K562 (cell line): ENCODE data around the gene LBHD1. TPM values are rescaled to one million over a fixed set of nuclear protein-coding genes. Genes with fewer than 3 reads are reported as not detected.

Experiments used
- ATAC-seq: fragments of 200-7000 bp; cut with Tn5 transposase; 3 replicates; pipeline ENCODE4 v1.9.1; 2020; ENCODE audit warnings: moderate library complexity
- BruUV-seq: library from RNA; stranded (reverse); fragments of 400-500 nt; replicated peaks from 2 replicates; lab custom pipeline; 2021; lab: Mats Ljungman, UMichigan
- CTCF ChIA-PET: fragments of 300-600 bp; formaldehyde crosslinking; extraction: SDS; loops from one replicate; lab custom pipeline; 2021; ENCODE audit warnings: low intra/inter-chr PET ratio; lab: Yijun Ruan, JAX
- POLR2A ChIA-PET: fragments of 300-600, 350-650 bp; sonication (Branson Sonifier 250); formaldehyde crosslinking; extraction: SDS; loops from one replicate; lab custom pipeline; 2021; ENCODE audit warnings: antibody characterized with exemption, inconsistent platforms; lab: Yijun Ruan, JAX
- DNase-seq, 4 experiments: peaks; one replicate each; pipeline versions ENCODE4 v3.0.0 to v3.0.0-alpha.2; 2011 to 2018; ENCODE audit warnings: low spot score in 3 of 4, mixed read lengths in 3 of 4; ENCODE audit errors: extremely low read depth in 1 of 4
- FAIRE-seq: peaks from 2 replicates; lab custom pipeline; 2011; peaks lifted over from hg19 to GRCh38; lab: Jason Lieb, UNC
- H2AFZ ChIP-seq: 2 replicates; pipeline ENCODE4 v1.6.0; 2011; ENCODE audit warnings: low read depth, low read length, control low read depth, inconsistent platforms
- H3K27ac ChIP-seq: fragments of 200-600 bp; 3 replicates; pipeline ENCODE4 v1.8.0; 2011; ENCODE audit warnings: low read depth, mild to moderate bottlenecking, control low read depth, inconsistent platforms, low read length, moderate library complexity, mixed read lengths; ENCODE audit errors: extremely low read depth
- H3K27me3 ChIP-seq, 2 experiments: fragments of 300-600 bp in 1 of 2; 2 replicates in 1 of 2; 3 replicates in 1 of 2; pipeline versions ENCODE4 v1.6.0 to v1.8.0; 2011; ENCODE audit warnings: inconsistent platforms in 2 of 2, low read length in 2 of 2, mild to moderate bottlenecking in 1 of 2, mixed read lengths in 1 of 2, moderate library complexity in 1 of 2; ENCODE audit not compliant: control insufficient read depth in 2 of 2, insufficient read depth in 2 of 2
- H3K36me3 ChIP-seq: fragments of 300-600 bp; 3 replicates; pipeline ENCODE4 v1.8.0; 2011; ENCODE audit warnings: mild to moderate bottlenecking, low read length, inconsistent platforms; ENCODE audit not compliant: control insufficient read depth, insufficient read depth
- H3K4me1 ChIP-seq, 2 experiments: fragments of 200-600 bp in 1 of 2; replicated peaks in 1 of 2; 2 replicates in 1 of 2; 3 replicates in 1 of 2; pipeline versions ENCODE4 v1.5.1 to v1.8.0; 2011; ENCODE audit warnings: inconsistent platforms in 2 of 2, low read length in 2 of 2, mild to moderate bottlenecking in 1 of 2, mixed read lengths in 1 of 2, moderate library complexity in 1 of 2; ENCODE audit not compliant: control insufficient read depth in 2 of 2, insufficient read depth in 2 of 2
- H3K4me2 ChIP-seq: 2 replicates; pipeline ENCODE4 v1.6.1; 2011; ENCODE audit warnings: low read length, control low read depth, inconsistent platforms, mixed read lengths; ENCODE audit not compliant: insufficient read depth
- H3K4me3 ChIP-seq: fragments of 200-600 bp; sonication (generic), shearing (Covaris generic); 2 replicates; pipeline ENCODE4 v1.5.1; 2016; ENCODE audit warnings: control low read depth, inconsistent platforms
- H3K79me2 ChIP-seq: fragments of 200-600 bp; 3 replicates; pipeline ENCODE4 v1.8.0; 2011; ENCODE audit warnings: low read length, inconsistent platforms; ENCODE audit not compliant: control insufficient read depth, insufficient read depth
- H3K9ac ChIP-seq, 2 experiments: 2 replicates each; pipeline versions ENCODE4 v1.6.0 to v1.6.1; 2011; ENCODE audit warnings: low read depth in 2 of 2, low read length in 2 of 2, control low read depth in 1 of 2, inconsistent platforms in 1 of 2, mild to moderate bottlenecking in 1 of 2, mixed read lengths in 1 of 2; ENCODE audit not compliant: insufficient read depth in 1 of 2
- H3K9me1 ChIP-seq: one replicate; pipeline ENCODE4 v1.6.0; 2011; ENCODE audit warnings: inconsistent platforms, mild to moderate bottlenecking, low read length, moderate library complexity; ENCODE audit not compliant: control insufficient read depth, insufficient read depth
- H3K9me3 ChIP-seq: replicated peaks from 2 replicates; pipeline ENCODE4 v1.5.1; 2011; ENCODE audit warnings: low read depth, low read length, inconsistent platforms; ENCODE audit not compliant: control insufficient read depth, insufficient read depth
- H4K20me1 ChIP-seq: replicated peaks from 2 replicates; pipeline ENCODE4 v1.6.1; 2011; ENCODE audit warnings: low read length, inconsistent platforms, mixed read lengths; ENCODE audit not compliant: control insufficient read depth, insufficient read depth
- ETV6 ChIP-seq, 3 experiments: fragments of 150-350 bp in 1 of 3; sonication (generic) in 1 of 3; formaldehyde crosslinking in 1 of 3; IDR thresholded peaks; 2 replicates each; pipeline versions ENCODE4 v1.6.1 to v1.8.0; 2014 to 2022; ENCODE audit warnings: borderline replicate concordance in 2 of 3, low read depth in 2 of 3, antibody characterized with exemption in 1 of 3, low read length in 1 of 3, mild to moderate bottlenecking in 1 of 3, missing genetic modification reagents in 1 of 3
- NFXL1 ChIP-seq: fragments of 450-650 bp; formaldehyde crosslinking; IDR thresholded peaks from 2 replicates; pipeline ENCODE4 v1.4.0; 2021; ENCODE audit warnings: mild to moderate bottlenecking
- PYGO2 ChIP-seq: fragments of 450-650 bp; IDR thresholded peaks from 2 replicates; pipeline ENCODE4 v1.6.1; 2016; ENCODE audit warnings: mild to moderate bottlenecking, missing genetic modification characterization, moderate library complexity, missing compliant biosample characterization
- RBBP5 ChIP-seq: fragments of 200-600 bp; sonication (generic); IDR thresholded peaks from 2 replicates; pipeline ENCODE4 v1.6.1; 2012; ENCODE audit warnings: borderline replicate concordance, mild to moderate bottlenecking, low read length, control low read depth, inconsistent platforms; ENCODE audit not compliant: insufficient read depth, poor library complexity, severe bottlenecking
- TARDBP ChIP-seq: fragments of 450-650 bp; IDR thresholded peaks from 2 replicates; pipeline ENCODE4 v1.6.1; 2016
- YY1 ChIP-seq, 3 experiments: IDR thresholded peaks; 2 replicates each; pipeline ENCODE4 v1.6.1; 2011; ENCODE audit warnings: low read length in 2 of 3, mild to moderate bottlenecking in 2 of 3, moderate library complexity in 2 of 3, borderline replicate concordance in 1 of 3, control low read depth in 1 of 3, low read depth in 1 of 3; ENCODE audit not compliant: insufficient read depth in 3 of 3, insufficient replicate concordance in 2 of 3, control insufficient read depth in 1 of 3, insufficient read length in 1 of 3; ENCODE audit errors: extremely low read depth in 1 of 3
- ZNF146 ChIP-seq: IDR thresholded peaks from one replicate; pipeline ENCODE4 v1.6.1; 2018; ENCODE audit warnings: missing compliant biosample characterization; ENCODE audit not compliant: unreplicated experiment
- ZNF239 ChIP-seq: fragments of 250-450 bp; sonication (Bioruptor Pico); IDR thresholded peaks from 2 replicates; pipeline ENCODE4 v1.4.0; 2020; ENCODE audit warnings: mild to moderate bottlenecking
- ZNF766 ChIP-seq: fragments of 200-800 bp; sonication (Bioruptor generic); conservative IDR thresholded peaks from 2 replicates; pipeline ENCODE4 v1.6.1; 2016; ENCODE audit warnings: missing genetic modification characterization, missing compliant biosample characterization
- ZNF77 ChIP-seq: fragments of 250-450 bp; sonication (Bioruptor Pico); IDR thresholded peaks from 2 replicates; pipeline ENCODE4 v1.5.0; 2020
- WGBS: fragments of 100-300 bp; shearing (Covaris generic); methylation state at CpG from one replicate; pipeline ENCODE4 v1.1.6; 2016; ENCODE audit warnings: low coverage, mixed read lengths; ENCODE audit not compliant: insufficient coverage; ENCODE audit errors: missing lambda C conversion rate; 5-methylcytosine and 5-hydroxymethylcytosine counted together
- in situ Hi-C: fragments of 300-500 bp; cut with MboI; formaldehyde crosslinking; loops from 4 replicates; pipeline ENCODE4 v1.15.0; 2018; ENCODE audit warnings: inconsistent platforms, mixed read lengths
- intact Hi-C: fragments of 100-400 bp; cut with micrococcal nuclease; formaldehyde crosslinking; loops from 2 replicates; pipeline ENCODE4 v1.14.2; 2022
- polyA plus RNA-seq, 8 experiments: library from polyadenylated mRNA; depleted of rRNA in 4 of 8; stranded (reverse) in 5 of 8; unstranded in 3 of 8; fragments of >200 nt; fragmentation: Nextera tagmentation in 2 of 8; fragmentation: Illumina TruSeq in 1 of 8; extraction: Ambion mirVana in 2 of 8; extraction: Trizol in 1 of 8; gene quantifications; 2 replicates each; pipeline versions ENCODE4 v1.2.1 to v1.2.3, GENCODE V29; 2011 to 2014; ENCODE audit warnings: inconsistent platforms in 1 of 8, missing spikeins in 1 of 8
- total RNA-seq, 7 experiments: library from RNA; depleted of rRNA in 6 of 7; stranded (reverse); fragments of >200 nt in 6 of 7; fragmentation: Illumina TruSeq in 2 of 7; extraction: Trizol in 2 of 7; gene quantifications; 2 replicates each; pipeline versions ENCODE4 v1.2.1 to v1.2.3, GENCODE V29; 2011 to 2021; ENCODE audit warnings: low replicate concordance in 1 of 7

Gene LBHD1
- total and polyA plus RNA-seq, 9 of the 15 experiments (the other 6 are each of a cell fraction or from before 2014, with no cell fraction given), result 2.6 to 28.0 (median 12.5) TPM

DNA sequence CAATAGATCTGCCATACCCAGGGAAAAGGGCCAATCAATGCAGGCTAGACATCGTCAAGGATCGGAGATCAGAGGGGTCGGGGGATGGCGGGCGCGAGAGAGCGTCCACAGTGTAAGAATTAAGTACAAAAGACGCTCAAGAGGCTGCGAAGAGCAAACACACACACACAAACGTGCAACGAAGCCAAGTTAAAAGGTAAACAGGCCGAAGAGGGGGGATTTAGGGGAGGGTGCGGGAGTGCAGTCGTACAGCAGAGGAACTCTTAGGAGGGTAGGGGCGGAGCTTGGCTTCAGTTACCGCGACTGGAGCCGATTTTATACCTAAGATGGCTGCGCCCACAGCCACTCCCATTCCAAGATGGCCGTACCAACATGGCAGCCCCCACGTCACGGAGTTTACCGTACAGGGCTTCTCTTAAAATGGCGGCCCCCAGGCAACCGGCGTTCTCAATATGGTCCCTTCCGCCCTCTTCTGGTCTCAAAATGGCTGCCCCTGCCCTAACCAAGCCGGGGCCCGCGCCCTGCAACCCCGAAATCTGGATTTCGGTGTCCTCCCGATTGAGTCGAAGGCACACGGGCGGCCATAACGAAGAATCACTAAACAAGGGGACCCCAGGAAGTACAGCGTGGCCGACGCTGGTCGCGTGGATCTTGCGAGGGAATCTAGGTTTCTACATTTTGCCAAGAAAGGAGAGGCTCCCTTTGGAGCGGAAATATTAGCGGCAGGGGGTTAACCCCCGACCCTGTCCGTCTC, 37.4 kb upstream of the LBHD1 start (continued):
- TF ChIP-seq NFXL1 (CRISPR knock-in tag) (no peak), ETV6 (IDR thresholded peaks at IDR 0.05; ENCODE audit: borderline replicate concordance in 1 of 2, low read depth in 2 of 2, low read length in 1 of 2) (no peak), ETV6 (CRISPR knock-in tag; IDR thresholded peaks at IDR 0.05; ENCODE audit: borderline replicate concordance) (no peak), ZNF77 (CRISPR knock-in tag) (no peak), ZNF146 (CRISPR knock-in tag) (no peak), PYGO2 (tag) (no peak)

GRCh38 chr11:62708793-62709192, 36.7 kb upstream of the LBHD1 start:
- POLR2A ChIA-PET, result interaction anchor here (0.6 to 4.1 kb wide), 8 partner anchors 9 to 132 kb away, joined by 3 to 31 read pairs (median 6); partner anchors contain the start of genes C11orf98, CSKMT, HNRNPUL2 and TTC9C
- Histone ChIP-seq H3K9me1 (peaks cover 2% of the 10 kb centered on the region), H3K4me2 (no peak overlapping the region), H3K4me3 (no peak overlapping the region), H3K9me3 (no peaks in the 10 kb centered on the region), H2AFZ (no peak overlapping the region), H3K27ac (peak overlapping the region; percentile 19; the same call in 1 of the 3 replicates), H3K79me2 (peaks cover 25% of the 10 kb centered on the region), H3K4me1 (peaks cover 35 to 46% of the 10 kb centered on the region in 2 experiments), H3K9ac (peak overlapping the region in 1 of 2 experiments; percentile 66; a peak in 1 of 4 replicates), H3K36me3 (peaks cover 76% of the 10 kb centered on the region), H3K27me3 (no peaks in the 10 kb centered on the region), H4K20me1 (peaks cover 7% of the 10 kb centered on the region)
- DNase-seq (no peak), ATAC-seq (no peak), FAIRE-seq (no peak)
- WGBS, result 73% methylated on average over 7 of the region's 7 CpGs
- no TSS peak for BruUV-seq
- intact Hi-C loops (loop anchor here (5.0 kb wide), 1 partner anchor 311 kb away; no protein-coding TSS in a partner anchor), in situ Hi-C loops (no loop called here)
- TF ChIP-seq ZNF766, result 0 out of 2 replicates have a peak, but pooled peaks have one; percentile 7
- no peak for TF ChIP-seq YY1 (IDR thresholded peaks at IDR 0.05; ENCODE audit: borderline replicate concordance in 1 of 3, control insufficient read depth in 1 of 3, extremely low read depth in 1 of 3, insufficient read depth in 3 of 3, insufficient read length in 1 of 3, insufficient replicate concordance in 2 of 3, low read depth in 1 of 3, low read length in 2 of 3)
- TF ChIP-seq TARDBP, result no peak
- no peak for TF ChIP-seq ZNF239
- TF ChIP-seq RBBP5, result no peak
- CTCF ChIA-PET, result no interaction called here
